Smooth muscle cell of the pulmonary artery (primary cell): ENCODE data around the gene PRAMEF9. TPM values are rescaled to one million over a fixed set of nuclear protein-coding genes. Genes with fewer than 3 reads are reported as not detected.

Experiments used
- total RNA-seq: library from RNA; depleted of rRNA; stranded (reverse); fragments of >200 nt; gene quantifications from 2 replicates; pipeline ENCODE4 v1.2.3, GENCODE V29; 2014

Gene PRAMEF9
- total RNA-seq: not detected in 2 replicates

GRCh38 chr1:13171548-13171947 is at the start of gene PRAMEF9:
TSS of gene PRAMEF9 (plus strand) at chr1:13171848. CDS start at chr1:13175281, 3,433 bp downstream.

GRCh38 chr1:13155909-13156308 is 15.7 kb upstream of the PRAMEF9 start, which contains the start of gene PRAMEF26:
TSS of gene PRAMEF26 (minus strand) at chr1:13156009. CDS start at chr1:13153095, 2,914 bp downstream.

GRCh38 chr1:13165531-13165930 is 6.1 kb upstream of the PRAMEF9 start, which contains the start of gene HNRNPCL4:
TSS of gene HNRNPCL4 (minus strand) at chr1:13165631. CDS start at chr1:13165467, 164 bp downstream.

GRCh38 chr1:13201309-13201708 is 29.7 kb downstream of the PRAMEF9 start, which contains the start of gene PRAMEF13:
TSS of gene PRAMEF13 (minus strand) at chr1:13201409. CDS start at chr1:13199589, 1,820 bp downstream.

GRCh38 chr1:13225675-13226204 is 54.1 kb downstream of the PRAMEF9 start, which contains the start of gene PRAMEF18:
TSS of gene PRAMEF18 (minus strand) at chr1:13226154. CDS start at chr1:13226106, 48 bp downstream.

Other genes with a start within 250 kb of the PRAMEF9 start
- gene PRAMEF6, start 224.3 kb upstream of the PRAMEF9 start, total RNA-seq: not detected in 2 replicates
- gene PRAMEF27, start 115.3 kb upstream of the PRAMEF9 start, total RNA-seq: not detected in 2 replicates
- gene HNRNPCL3, start 111.1 kb upstream of the PRAMEF9 start, total RNA-seq: not detected in 2 replicates
- gene PRAMEF25, start 101.1 kb upstream of the PRAMEF9 start, total RNA-seq: not detected in 2 replicates
- not detected in 2 replicates for gene HNRNPCL2, start 55.0 kb upstream of the PRAMEF9 start, total RNA-seq
- not detected in 2 replicates for gene PRAMEF26, start 15.8 kb upstream of the PRAMEF9 start, total RNA-seq
- gene HNRNPCL4, start 6.2 kb upstream of the PRAMEF9 start, total RNA-seq: not detected in 2 replicates
- not detected in 2 replicates for gene PRAMEF13, start 29.6 kb downstream of the PRAMEF9 start, total RNA-seq
- not detected in 2 replicates for gene PRAMEF18, start 54.3 kb downstream of the PRAMEF9 start, total RNA-seq
- not detected in 2 replicates for gene PRAMEF5, start 82.3 kb downstream of the PRAMEF9 start, total RNA-seq
- not detected in 2 replicates for gene PRAMEF8, start 113.3 kb downstream of the PRAMEF9 start, total RNA-seq
- not detected in 2 replicates for gene PRAMEF33, start 131.7 kb downstream of the PRAMEF9 start, total RNA-seq
- gene PRAMEF15, start 143.7 kb downstream of the PRAMEF9 start, total RNA-seq: not detected in 2 replicates
- gene PRAMEF14, start 175.3 kb downstream of the PRAMEF9 start, total RNA-seq: not detected in 2 replicates
- not detected in 2 replicates for gene PRAMEF19, start 200.1 kb downstream of the PRAMEF9 start, total RNA-seq
- gene PRAMEF17, start 217.8 kb downstream of the PRAMEF9 start, total RNA-seq: not detected in 2 replicates
- gene PRAMEF20, start 238.6 kb downstream of the PRAMEF9 start, total RNA-seq: not detected in 2 replicates